Epithelial cell of esophagus (primary cell): ENCODE data around the gene CEP164.

Experiments used
- DNase-seq: peaks from one replicate; pipeline ENCODE4 v3.0.0; 2010; ENCODE audit warnings: low read depth
- H3K4me3 ChIP-seq: 2 replicates; pipeline ENCODE4 v1.5.1; 2011; ENCODE audit warnings: mild to moderate bottlenecking, low read length, control low read depth
- TF ChIP-seq, protein P1 (sequence below): IDR thresholded peaks from 2 replicates; pipeline ENCODE4 v1.5.1; 2011; ENCODE audit warnings: low read depth, mild to moderate bottlenecking, low read length, control low read depth, inconsistent platforms; ENCODE audit not compliant: insufficient read depth; ENCODE audit errors: missing control alignments

CEP164 gene

DNA sequence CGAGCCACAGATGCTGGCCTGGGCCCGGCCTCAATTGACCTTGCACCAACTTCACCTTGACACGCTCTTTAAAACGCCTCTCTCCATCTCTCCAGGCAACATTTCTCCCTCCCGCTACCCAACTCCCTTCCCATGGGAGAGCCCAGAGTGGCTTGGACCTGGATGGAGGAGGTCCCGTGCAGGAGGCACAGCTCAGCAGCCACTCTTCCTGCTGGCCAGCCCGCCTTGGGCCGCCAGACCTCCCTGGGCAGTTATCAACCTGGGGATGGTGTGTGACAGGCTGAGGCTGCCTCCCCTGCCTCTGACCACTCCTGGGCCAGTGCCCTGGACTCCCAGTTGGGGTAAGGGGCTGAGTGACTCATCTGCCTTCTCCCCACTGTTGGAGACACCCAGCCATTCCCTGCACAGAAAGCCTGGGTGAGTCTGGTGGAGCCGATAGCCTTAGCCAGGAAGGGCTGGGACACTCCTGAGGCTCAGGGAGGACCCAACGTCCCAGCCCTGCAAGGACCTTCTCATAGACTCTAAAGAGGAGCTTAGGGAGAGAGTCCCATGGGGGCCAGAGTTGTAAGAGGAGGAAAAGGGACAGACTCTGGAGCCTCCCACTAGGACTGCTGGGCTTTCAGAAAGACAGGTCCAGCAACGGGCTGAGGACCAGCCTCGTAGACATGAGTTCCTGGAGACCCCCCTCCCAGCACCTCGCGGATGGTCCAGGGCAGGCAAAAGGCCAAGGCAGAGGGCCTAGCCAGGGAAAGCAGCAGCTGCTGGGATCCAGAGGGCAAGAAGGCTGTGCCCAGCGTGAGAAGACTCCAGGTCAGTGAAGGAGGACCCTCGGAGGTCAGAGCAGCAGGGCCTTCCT lies 131.7 kb downstream of the CEP164 start:
- H3K4me3 ChIP-seq = no peak overlapping the region
- TF ChIP-seq, protein P1, sequence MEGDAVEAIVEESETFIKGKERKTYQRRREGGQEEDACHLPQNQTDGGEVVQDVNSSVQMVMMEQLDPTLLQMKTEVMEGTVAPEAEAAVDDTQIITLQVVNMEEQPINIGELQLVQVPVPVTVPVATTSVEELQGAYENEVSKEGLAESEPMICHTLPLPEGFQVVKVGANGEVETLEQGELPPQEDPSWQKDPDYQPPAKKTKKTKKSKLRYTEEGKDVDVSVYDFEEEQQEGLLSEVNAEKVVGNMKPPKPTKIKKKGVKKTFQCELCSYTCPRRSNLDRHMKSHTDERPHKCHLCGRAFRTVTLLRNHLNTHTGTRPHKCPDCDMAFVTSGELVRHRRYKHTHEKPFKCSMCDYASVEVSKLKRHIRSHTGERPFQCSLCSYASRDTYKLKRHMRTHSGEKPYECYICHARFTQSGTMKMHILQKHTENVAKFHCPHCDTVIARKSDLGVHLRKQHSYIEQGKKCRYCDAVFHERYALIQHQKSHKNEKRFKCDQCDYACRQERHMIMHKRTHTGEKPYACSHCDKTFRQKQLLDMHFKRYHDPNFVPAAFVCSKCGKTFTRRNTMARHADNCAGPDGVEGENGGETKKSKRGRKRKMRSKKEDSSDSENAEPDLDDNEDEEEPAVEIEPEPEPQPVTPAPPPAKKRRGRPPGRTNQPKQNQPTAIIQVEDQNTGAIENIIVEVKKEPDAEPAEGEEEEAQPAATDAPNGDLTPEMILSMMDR = no peak
- DNase-seq = no peak

DNA sequence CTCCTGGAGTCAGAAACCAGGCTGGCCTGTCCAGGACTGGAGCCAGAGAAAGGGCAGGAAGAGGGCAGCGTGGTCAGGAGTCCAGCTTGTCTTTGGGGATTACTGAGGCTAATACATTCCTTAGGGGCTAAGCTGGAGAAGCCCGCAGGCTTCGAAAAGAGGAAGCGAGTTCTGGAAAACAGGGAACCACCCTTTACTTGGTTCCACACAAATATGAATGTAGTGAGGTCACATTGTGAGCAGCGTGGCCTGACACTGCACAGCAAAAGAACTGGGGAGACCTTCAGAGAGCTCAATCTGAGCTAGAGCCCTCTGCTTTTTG lies 132.3 kb downstream of the CEP164 start:
- H3K4me3 ChIP-seq = no peak overlapping the region
- DNase-seq = no peak
- TF ChIP-seq, protein P1 = no peak

DNA sequence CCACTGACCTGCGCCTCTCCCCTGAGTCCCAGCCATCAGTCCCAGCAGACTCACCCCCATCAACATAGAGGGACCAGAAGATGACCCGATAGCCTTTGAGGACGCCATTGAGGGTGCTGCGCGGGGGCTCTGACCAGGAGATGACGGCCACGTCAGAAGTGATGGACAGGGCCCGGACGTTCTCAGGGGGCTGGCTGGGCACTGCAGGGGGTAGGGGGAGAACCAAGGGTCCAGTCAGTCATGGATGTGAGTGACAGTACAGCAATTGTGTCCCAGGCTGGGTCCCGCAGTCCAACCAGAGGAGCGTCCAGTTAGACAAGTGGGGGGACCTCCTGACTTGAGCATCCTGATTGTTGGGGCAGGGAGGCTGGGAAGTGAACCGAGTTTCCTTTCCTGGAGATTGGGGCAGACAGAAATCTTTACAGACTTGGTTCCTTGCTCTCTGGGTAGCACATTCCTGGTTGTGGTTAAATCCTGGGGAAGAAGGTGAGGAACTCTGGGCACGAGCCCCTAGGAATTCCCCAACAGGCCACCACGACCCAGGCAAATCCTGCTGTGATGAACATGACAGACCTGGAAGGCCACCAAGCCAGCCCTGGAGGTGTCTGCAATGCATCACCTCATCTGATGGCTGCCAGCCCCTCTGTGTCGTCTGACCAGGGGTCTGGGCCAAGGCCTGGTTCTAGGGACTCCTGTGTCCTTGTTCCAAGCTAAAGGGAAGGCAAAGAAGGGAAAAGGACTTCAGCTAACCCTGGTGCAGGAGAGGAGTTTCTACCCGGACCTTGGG lies 133.9 kb downstream of the CEP164 start:
- TF ChIP-seq, protein P1 = no peak
- DNase-seq = no peak
- no peak overlapping the region for H3K4me3 ChIP-seq

DNA sequence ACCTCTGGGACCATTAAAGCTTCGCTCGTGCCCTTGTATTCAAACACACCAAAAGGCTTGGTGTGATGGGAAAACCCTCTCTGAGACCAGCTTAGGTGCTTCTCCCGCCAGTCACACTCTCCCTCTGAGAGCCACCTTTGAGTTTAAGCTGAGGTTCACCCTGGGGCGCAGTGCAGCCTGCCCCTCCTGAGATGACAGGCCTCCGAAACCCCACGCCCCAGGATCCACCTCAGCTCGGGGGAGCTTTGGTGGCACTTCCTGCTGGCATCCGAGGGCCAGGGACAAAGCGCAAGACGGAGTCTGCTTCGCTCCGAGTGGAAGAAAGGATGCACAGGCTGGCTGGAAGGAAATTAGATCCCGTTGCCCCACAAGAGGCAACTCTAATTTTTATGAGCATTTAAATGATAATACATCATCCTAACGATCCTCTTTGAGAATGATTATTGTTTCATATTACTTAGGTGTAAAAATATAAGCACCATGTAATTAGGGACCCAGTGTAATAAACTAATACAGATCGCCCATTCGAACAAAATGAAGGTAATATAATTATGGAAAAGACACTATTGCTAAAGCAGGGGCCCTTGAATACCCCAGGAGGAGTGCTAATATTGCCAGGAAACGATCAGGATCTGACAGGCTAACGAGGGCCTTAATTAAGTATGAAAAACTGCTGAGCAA lies 134.7 kb downstream of the CEP164 start:
- no peak overlapping the region for H3K4me3 ChIP-seq
- DNase-seq = no peak
- TF ChIP-seq, protein P1 = no peak

DNA sequence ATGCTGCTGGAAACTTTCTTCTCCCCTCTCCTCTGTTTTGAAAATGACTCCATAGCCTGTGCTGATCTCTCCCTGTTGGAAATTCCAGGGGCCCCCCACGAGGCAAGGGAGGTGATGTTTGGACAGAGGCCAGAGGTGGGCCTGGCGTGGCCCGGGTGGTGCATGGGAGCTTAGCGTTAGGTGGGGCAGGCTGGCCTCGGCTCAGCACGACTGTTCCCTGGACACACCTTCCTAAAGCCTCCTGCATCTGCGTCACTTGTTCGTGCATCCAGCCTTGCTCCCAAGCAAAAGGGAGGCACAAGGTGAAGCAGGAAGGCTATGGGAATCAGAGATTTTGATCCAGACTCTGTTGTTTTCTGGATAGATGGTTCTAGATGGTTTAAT lies 135.2 kb downstream of the CEP164 start:
- no peak overlapping the region for H3K4me3 ChIP-seq
- no peak for DNase-seq
- TF ChIP-seq, protein P1 = no peak
